Lower leg skin (tissue), 3 donors: Measurements from ENCODE around the gene CALCR.

Experiments
- POLR2A ChIP-seq, 2 donors: fragments of 450-650 bp; IDR thresholded peaks; one replicate each; pipeline ENCODE4 v1.6.1; 2016 to 2017; ENCODE audit warnings: antibody characterized with exemption in 2 of 2, mild to moderate bottlenecking in 1 of 2, moderate library complexity in 1 of 2
- TF ChIP-seq, protein P1 (sequence below), 3 donors: fragments of 450-650 bp; IDR thresholded peaks; one replicate each; pipeline ENCODE4 v1.5.1; 2016; ENCODE audit warnings: antibody characterized with exemption in 3 of 3, mild to moderate bottlenecking in 3 of 3, moderate library complexity in 2 of 3

- TF ChIP-seq, protein P1, sequence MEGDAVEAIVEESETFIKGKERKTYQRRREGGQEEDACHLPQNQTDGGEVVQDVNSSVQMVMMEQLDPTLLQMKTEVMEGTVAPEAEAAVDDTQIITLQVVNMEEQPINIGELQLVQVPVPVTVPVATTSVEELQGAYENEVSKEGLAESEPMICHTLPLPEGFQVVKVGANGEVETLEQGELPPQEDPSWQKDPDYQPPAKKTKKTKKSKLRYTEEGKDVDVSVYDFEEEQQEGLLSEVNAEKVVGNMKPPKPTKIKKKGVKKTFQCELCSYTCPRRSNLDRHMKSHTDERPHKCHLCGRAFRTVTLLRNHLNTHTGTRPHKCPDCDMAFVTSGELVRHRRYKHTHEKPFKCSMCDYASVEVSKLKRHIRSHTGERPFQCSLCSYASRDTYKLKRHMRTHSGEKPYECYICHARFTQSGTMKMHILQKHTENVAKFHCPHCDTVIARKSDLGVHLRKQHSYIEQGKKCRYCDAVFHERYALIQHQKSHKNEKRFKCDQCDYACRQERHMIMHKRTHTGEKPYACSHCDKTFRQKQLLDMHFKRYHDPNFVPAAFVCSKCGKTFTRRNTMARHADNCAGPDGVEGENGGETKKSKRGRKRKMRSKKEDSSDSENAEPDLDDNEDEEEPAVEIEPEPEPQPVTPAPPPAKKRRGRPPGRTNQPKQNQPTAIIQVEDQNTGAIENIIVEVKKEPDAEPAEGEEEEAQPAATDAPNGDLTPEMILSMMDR (IDR thresholded peaks at IDR 0.05) = no peak
- TF ChIP-seq POLR2A (IDR thresholded peaks at IDR 0.05) = no peak
Measured at GRCh38 chr7:93453262-93453661, 121.3 kb downstream of the CALCR start.
